NT2/D1 (cell line): Measurements from ENCODE around the gene THSD7A.

ENCODE experiments used
- SUZ12 ChIP-seq: IDR thresholded peaks from 2 replicates; pipeline ENCODE4 v1.6.1; 2011; ENCODE audit not compliant: insufficient read length, insufficient read depth; ENCODE audit errors: extremely low read depth
- YY1 ChIP-seq: IDR thresholded peaks from 2 replicates; pipeline ENCODE4 v1.6.1; 2011; ENCODE audit not compliant: insufficient read length, insufficient read depth
- ZNF274 ChIP-seq: IDR thresholded peaks from 2 replicates; pipeline ENCODE4 v1.6.1; 2011; ENCODE audit warnings: mild to moderate bottlenecking, low read depth, low read length

- no peak for TF ChIP-seq YY1
- TF ChIP-seq ZNF274, result no peak
- TF ChIP-seq SUZ12, result no peak
Measured at GRCh38 chr7:11615174-11615573, 216.8 kb downstream of the THSD7A start.
